Panc1 (cell line): ENCODE measurements around the gene CPO. TPM values are rescaled to one million over a fixed set of nuclear protein-coding genes. Genes with fewer than 3 reads are reported as not detected.

Experiments used
- ATAC-seq: fragments of 200-7000 bp; cut with Tn5 transposase; 2 replicates; pipeline ENCODE4 v1.9.1; 2020; ENCODE audit warnings: mild to moderate bottlenecking, moderate library complexity
- BruUV-seq: library from RNA; stranded (reverse); fragments of 400-500 nt; replicated peaks from 2 replicates; lab custom pipeline; 2021; lab: Mats Ljungman, UMichigan
- CTCF ChIA-PET: fragments of 300-600 bp; sonication (Branson Sonifier 250); formaldehyde crosslinking; loops from one replicate; lab custom pipeline; 2022; ENCODE audit warnings: antibody characterized with exemption; lab: Charles Lee
- POLR2A ChIA-PET: fragments of 300-600 bp; sonication (Branson Sonifier 250); formaldehyde crosslinking; loops from one replicate; lab custom pipeline; 2022; ENCODE audit warnings: antibody characterized with exemption; lab: Charles Lee
- DNase-seq: peaks from one replicate; pipeline ENCODE4 v3.0.0-alpha.2; 2010; ENCODE audit warnings: low read depth, low spot score
- H3K27ac ChIP-seq: 2 replicates; pipeline ENCODE4 v1.5.1; 2011; ENCODE audit warnings: mild to moderate bottlenecking, low read length, inconsistent platforms
- H3K27me3 ChIP-seq: fragments of 200-500 bp; sonication (Bioruptor generic); 2 replicates; pipeline ENCODE4 v1.6.0; 2014; ENCODE audit warnings: low read length, inconsistent platforms; ENCODE audit not compliant: control insufficient read depth, insufficient read depth
- H3K36me3 ChIP-seq: fragments of 200-500 bp; sonication (Bioruptor generic); 2 replicates; pipeline ENCODE4 v1.5.1; 2014; ENCODE audit warnings: inconsistent platforms, mild to moderate bottlenecking, low read length, moderate library complexity; ENCODE audit not compliant: control insufficient read depth, insufficient read depth
- H3K4me1 ChIP-seq: 2 replicates; pipeline ENCODE4 v1.5.1; 2011; ENCODE audit warnings: inconsistent platforms, mild to moderate bottlenecking, low read length, moderate library complexity; ENCODE audit not compliant: control insufficient read depth, insufficient read depth
- H3K4me3 ChIP-seq, 2 experiments: 2 replicates each; pipeline ENCODE4 v1.5.1; 2011 to 2012; ENCODE audit warnings: low read depth in 2 of 2, low read length in 2 of 2, mild to moderate bottlenecking in 2 of 2, inconsistent platforms in 1 of 2, moderate library complexity in 1 of 2
- H3K9me3 ChIP-seq: fragments of 200-500 bp; sonication (Bioruptor generic); 2 replicates; pipeline ENCODE4 v1.5.1; 2014; ENCODE audit warnings: low read depth, mild to moderate bottlenecking, inconsistent platforms, low read length, moderate library complexity; ENCODE audit not compliant: control insufficient read depth, insufficient read depth
- POLR2AphosphoS5 ChIP-seq: IDR thresholded peaks from 2 replicates; pipeline ENCODE4 v1.6.1; 2012; ENCODE audit warnings: mild to moderate bottlenecking, low read depth, low read length, moderate library complexity
- SIN3A ChIP-seq: IDR thresholded peaks from 2 replicates; pipeline ENCODE4 v1.6.1; 2012; ENCODE audit warnings: low read depth, mild to moderate bottlenecking, low read length, moderate library complexity, borderline replicate concordance; ENCODE audit not compliant: insufficient read depth
- TCF7L2 ChIP-seq: IDR thresholded peaks from 2 replicates; pipeline ENCODE4 v1.6.1; 2011; ENCODE audit warnings: mild to moderate bottlenecking, low read depth, low read length, inconsistent platforms
- in situ Hi-C: cut with HindIII; loops from 2 replicates; pipeline ENCODE4 v1.10.0; 2016; ENCODE audit warnings: low sequenced_read_pairs, low pct_unique_long_range_greater_than_20kb
- intact Hi-C: fragments of 100-400 bp; cut with micrococcal nuclease; formaldehyde crosslinking; loops from one replicate; pipeline ENCODE4 v1.10.0; 2022; ENCODE audit not compliant: unreplicated experiment
- total RNA-seq: library from RNA; stranded (reverse); gene quantifications from one replicate; pipeline ENCODE4 v1.2.1, GENCODE V29; 2021; ENCODE audit not compliant: unreplicated experiment
- TF ChIP-seq, protein P1 (sequence below): fragments of 450-650 bp; IDR thresholded peaks from 2 replicates; pipeline ENCODE4 v1.5.1; 2017; ENCODE audit warnings: mild to moderate bottlenecking
- TF ChIP-seq, protein P2 (sequence below), 2 experiments: IDR thresholded peaks; 2 replicates each; pipeline ENCODE4 v1.6.1; 2011 to 2012; ENCODE audit warnings: low read depth in 2 of 2, control low read depth in 1 of 2, low read length in 1 of 2, mild to moderate bottlenecking in 1 of 2, moderate library complexity in 1 of 2; ENCODE audit not compliant: insufficient read depth in 1 of 2

The CPO gene
- total RNA-seq, 1 experiment from 2014 or later, result not detected

DNA sequence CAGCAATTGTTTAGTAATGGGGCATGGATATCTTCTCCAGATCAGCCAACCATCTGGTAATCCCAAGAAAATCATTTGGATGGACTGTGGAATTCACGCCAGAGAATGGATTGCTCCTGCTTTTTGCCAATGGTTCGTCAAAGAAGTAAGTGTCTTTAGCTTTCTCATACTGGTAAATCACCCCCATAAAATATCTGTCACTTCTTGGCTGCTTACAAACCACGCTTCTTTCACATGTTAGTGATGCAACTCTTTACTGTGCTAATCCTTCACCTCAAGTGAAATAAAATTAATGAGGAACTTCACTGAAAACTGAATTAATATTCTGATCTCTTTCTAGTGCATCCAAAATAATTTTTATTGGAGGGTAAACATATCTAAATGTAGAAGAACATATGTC, 18.9 kb downstream of the CPO start:
- DNase-seq, result no peak
- intact Hi-C loops (no loop called here), in situ Hi-C loops (no loop called here)
- Histone ChIP-seq H3K4me3 (no peak overlapping the region), H3K9me3 (no peaks in the 10 kb centered on the region), H3K27me3 (no peaks in the 10 kb centered on the region), H3K36me3 (no peaks in the 10 kb centered on the region), H3K27ac (no peak overlapping the region), H3K4me1 (no peaks in the 10 kb centered on the region)
- TF ChIP-seq POLR2AphosphoS5 (no peak), SIN3A (no peak), TCF7L2 (no peak)
- TF ChIP-seq, protein P1, sequence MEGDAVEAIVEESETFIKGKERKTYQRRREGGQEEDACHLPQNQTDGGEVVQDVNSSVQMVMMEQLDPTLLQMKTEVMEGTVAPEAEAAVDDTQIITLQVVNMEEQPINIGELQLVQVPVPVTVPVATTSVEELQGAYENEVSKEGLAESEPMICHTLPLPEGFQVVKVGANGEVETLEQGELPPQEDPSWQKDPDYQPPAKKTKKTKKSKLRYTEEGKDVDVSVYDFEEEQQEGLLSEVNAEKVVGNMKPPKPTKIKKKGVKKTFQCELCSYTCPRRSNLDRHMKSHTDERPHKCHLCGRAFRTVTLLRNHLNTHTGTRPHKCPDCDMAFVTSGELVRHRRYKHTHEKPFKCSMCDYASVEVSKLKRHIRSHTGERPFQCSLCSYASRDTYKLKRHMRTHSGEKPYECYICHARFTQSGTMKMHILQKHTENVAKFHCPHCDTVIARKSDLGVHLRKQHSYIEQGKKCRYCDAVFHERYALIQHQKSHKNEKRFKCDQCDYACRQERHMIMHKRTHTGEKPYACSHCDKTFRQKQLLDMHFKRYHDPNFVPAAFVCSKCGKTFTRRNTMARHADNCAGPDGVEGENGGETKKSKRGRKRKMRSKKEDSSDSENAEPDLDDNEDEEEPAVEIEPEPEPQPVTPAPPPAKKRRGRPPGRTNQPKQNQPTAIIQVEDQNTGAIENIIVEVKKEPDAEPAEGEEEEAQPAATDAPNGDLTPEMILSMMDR, result no peak
- TF ChIP-seq, protein P2, sequence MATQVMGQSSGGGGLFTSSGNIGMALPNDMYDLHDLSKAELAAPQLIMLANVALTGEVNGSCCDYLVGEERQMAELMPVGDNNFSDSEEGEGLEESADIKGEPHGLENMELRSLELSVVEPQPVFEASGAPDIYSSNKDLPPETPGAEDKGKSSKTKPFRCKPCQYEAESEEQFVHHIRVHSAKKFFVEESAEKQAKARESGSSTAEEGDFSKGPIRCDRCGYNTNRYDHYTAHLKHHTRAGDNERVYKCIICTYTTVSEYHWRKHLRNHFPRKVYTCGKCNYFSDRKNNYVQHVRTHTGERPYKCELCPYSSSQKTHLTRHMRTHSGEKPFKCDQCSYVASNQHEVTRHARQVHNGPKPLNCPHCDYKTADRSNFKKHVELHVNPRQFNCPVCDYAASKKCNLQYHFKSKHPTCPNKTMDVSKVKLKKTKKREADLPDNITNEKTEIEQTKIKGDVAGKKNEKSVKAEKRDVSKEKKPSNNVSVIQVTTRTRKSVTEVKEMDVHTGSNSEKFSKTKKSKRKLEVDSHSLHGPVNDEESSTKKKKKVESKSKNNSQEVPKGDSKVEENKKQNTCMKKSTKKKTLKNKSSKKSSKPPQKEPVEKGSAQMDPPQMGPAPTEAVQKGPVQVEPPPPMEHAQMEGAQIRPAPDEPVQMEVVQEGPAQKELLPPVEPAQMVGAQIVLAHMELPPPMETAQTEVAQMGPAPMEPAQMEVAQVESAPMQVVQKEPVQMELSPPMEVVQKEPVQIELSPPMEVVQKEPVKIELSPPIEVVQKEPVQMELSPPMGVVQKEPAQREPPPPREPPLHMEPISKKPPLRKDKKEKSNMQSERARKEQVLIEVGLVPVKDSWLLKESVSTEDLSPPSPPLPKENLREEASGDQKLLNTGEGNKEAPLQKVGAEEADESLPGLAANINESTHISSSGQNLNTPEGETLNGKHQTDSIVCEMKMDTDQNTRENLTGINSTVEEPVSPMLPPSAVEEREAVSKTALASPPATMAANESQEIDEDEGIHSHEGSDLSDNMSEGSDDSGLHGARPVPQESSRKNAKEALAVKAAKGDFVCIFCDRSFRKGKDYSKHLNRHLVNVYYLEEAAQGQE (IDR thresholded peaks at IDR 0.05; ENCODE audit: insufficient read depth in 1 of 2, low read depth in 2 of 2, low read length in 1 of 2), result no peak
- CTCF ChIA-PET, result no interaction called here
- POLR2A ChIA-PET, result interaction anchor here (0.6 kb wide), 1 partner anchor 216 kb away, joined by 5 read pairs; no protein-coding TSS in a partner anchor
- BruUV-seq, result no TSS peak
- ATAC-seq, result no peak

DNA sequence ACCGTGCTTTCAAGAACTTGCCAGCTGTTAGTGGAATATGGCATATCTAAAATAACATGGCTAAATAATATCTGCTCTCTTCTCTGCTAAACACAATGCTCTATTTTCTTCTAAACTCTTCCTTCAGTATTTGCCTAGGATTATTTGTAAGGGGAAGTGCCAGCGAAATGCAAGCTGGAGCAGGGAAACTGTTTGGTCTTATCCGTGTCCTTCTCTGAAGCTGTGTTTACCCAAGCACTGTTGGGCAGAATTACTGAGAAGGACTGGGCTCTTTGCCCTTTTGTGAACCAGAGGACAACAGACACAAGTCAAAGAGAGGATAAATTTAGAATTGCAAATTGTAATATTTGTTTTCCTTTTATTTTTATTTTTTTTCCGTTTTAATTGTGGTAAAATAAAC, 23.6 kb downstream of the CPO start:
- BruUV-seq, result no TSS peak
- ATAC-seq, result no peak
- ChIA-PET CTCF (no interaction called here), POLR2A (no interaction called here)
- H3K36me3 ChIP-seq, result no peaks in the 10 kb centered on the region
- in situ Hi-C loops (no loop called here), intact Hi-C loops (no loop called here)
- DNase-seq, result no peak
- H3K9me3 ChIP-seq, result no peaks in the 10 kb centered on the region
- no peaks in the 10 kb centered on the region for H3K4me1 ChIP-seq
- no peak overlapping the region for H3K4me3 ChIP-seq
- no peaks in the 10 kb centered on the region for H3K27me3 ChIP-seq
- no peak overlapping the region for H3K27ac ChIP-seq
- TF ChIP-seq, protein P1, result no peak
- TF ChIP-seq, protein P2 (IDR thresholded peaks at IDR 0.05; ENCODE audit: insufficient read depth in 1 of 2, low read depth in 2 of 2, low read length in 1 of 2), result no peak
- TF ChIP-seq SIN3A (no peak), POLR2AphosphoS5 (no peak), TCF7L2 (no peak)
